Measurements from ENCODE around the gene SRSF7. TPM values are rescaled to one million over a fixed set of nuclear protein-coding genes. Genes with fewer than 3 reads are reported as not detected.

SRSF7 gene
- total and polyA plus RNA-seq, 4 donors = 49.8 to 111 (median 65.2) TPM

DNA sequence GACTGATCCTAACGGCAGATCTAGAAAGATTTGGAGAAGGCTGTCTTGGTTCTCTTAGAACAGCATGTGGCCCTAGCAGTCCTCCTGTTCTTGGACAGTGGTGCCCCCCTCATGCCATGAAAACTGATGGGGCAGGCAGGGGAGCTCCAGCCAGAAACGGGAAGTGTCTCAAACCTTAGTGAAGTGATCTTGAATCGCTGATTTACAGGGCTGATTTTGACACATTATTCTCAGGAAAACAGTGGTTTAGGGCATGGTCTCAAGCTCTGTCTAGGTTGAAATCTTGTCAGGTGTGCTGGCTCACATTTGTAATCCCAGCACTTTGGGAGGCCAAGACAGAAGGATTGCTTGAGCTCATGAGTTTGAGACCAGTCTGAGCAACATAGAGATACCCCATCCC lies 37.8 kb downstream of the SRSF7 start:
- Histone ChIP-seq H3K27me3 (ENCODE audit: control insufficient read depth in 4 of 4, insufficient read depth in 4 of 4, low read length in 3 of 4) (no peaks in the 10 kb centered on the region), H3K27ac (ENCODE audit: low read depth in 1 of 2, low read length in 2 of 2) (no peak overlapping the region), H3K4me1 (ENCODE audit: control insufficient read depth in 4 of 4, insufficient read depth in 4 of 4, low read length in 3 of 4) (no peaks in the 10 kb centered on the region), H3K9ac (ENCODE audit: low read depth in 1 of 2, low read length in 2 of 2) (no peak overlapping the region), H3K36me3 (ENCODE audit: control insufficient read depth in 4 of 4, insufficient read depth in 3 of 4, low read depth in 1 of 4, low read length in 3 of 4) (peaks cover 3 to 20% (median 8%) of the 10 kb centered on the region in 4 donors), H3K9me3 (ENCODE audit: control insufficient read depth in 4 of 4, low read length in 3 of 4) (no peaks in the 10 kb centered on the region), H3K4me3 (ENCODE audit: low read depth in 1 of 3, low read length in 3 of 3) (no peak overlapping the region)
- no peak for TF ChIP-seq NR2F2 (IDR thresholded peaks at IDR 0.05)
- no peak for TF ChIP-seq HNF4A (conservative IDR thresholded peaks at IDR 0.05)
- no peak for TF ChIP-seq TAF1 (conservative IDR thresholded peaks at IDR 0.05)
- TF ChIP-seq FOXA1 (IDR thresholded peaks at IDR 0.05) = no peak
- TF ChIP-seq JUND (IDR thresholded peaks at IDR 0.05) = no peak
- TF ChIP-seq, protein P1, sequence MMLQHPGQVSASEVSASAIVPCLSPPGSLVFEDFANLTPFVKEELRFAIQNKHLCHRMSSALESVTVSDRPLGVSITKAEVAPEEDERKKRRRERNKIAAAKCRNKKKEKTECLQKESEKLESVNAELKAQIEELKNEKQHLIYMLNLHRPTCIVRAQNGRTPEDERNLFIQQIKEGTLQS (IDR thresholded peaks at IDR 0.05) = no peak
- TF ChIP-seq MAX (IDR thresholded peaks at IDR 0.05) = no peak
- TF ChIP-seq, protein P2, sequence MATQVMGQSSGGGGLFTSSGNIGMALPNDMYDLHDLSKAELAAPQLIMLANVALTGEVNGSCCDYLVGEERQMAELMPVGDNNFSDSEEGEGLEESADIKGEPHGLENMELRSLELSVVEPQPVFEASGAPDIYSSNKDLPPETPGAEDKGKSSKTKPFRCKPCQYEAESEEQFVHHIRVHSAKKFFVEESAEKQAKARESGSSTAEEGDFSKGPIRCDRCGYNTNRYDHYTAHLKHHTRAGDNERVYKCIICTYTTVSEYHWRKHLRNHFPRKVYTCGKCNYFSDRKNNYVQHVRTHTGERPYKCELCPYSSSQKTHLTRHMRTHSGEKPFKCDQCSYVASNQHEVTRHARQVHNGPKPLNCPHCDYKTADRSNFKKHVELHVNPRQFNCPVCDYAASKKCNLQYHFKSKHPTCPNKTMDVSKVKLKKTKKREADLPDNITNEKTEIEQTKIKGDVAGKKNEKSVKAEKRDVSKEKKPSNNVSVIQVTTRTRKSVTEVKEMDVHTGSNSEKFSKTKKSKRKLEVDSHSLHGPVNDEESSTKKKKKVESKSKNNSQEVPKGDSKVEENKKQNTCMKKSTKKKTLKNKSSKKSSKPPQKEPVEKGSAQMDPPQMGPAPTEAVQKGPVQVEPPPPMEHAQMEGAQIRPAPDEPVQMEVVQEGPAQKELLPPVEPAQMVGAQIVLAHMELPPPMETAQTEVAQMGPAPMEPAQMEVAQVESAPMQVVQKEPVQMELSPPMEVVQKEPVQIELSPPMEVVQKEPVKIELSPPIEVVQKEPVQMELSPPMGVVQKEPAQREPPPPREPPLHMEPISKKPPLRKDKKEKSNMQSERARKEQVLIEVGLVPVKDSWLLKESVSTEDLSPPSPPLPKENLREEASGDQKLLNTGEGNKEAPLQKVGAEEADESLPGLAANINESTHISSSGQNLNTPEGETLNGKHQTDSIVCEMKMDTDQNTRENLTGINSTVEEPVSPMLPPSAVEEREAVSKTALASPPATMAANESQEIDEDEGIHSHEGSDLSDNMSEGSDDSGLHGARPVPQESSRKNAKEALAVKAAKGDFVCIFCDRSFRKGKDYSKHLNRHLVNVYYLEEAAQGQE (IDR thresholded peaks at IDR 0.05) = no peak
- no peak for TF ChIP-seq YY1 (IDR thresholded peaks at IDR 0.05)
- TF ChIP-seq RAD21 (IDR thresholded peaks at IDR 0.05) = no peak
- 87% methylated on average over 3 of the region's 3 CpGs for WGBS
- DNase-seq (ENCODE audit: low spot score) = no peak

DNA sequence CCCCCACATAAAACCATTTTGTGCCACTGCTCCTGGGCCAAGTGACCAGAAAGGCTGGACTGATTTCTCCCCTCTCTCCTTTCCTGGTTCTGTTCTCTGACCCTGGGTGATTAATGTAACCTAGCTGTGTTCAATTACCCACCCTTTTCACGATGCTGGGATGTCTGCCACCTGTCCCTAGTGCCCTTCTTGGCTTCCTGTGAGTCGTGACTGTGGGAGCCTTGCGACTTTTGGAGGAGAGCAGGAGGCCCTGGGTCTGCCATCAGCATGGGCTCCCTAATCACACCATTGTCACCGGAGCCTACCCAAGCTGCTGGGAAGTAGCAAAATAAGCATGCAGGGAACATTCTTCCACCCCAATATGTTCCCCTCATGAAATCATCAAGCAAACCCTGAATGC lies 38.3 kb downstream of the SRSF7 start:
- 79% methylated on average over 4 of the region's 4 CpGs for WGBS
- TF ChIP-seq HNF4A (conservative IDR thresholded peaks at IDR 0.05) (no peak), RXRA (IDR thresholded peaks at IDR 0.05) (no peak), FOXA1 (IDR thresholded peaks at IDR 0.05) (no peak), ZBTB33 (IDR thresholded peaks at IDR 0.05) (no peak), GABPA (IDR thresholded peaks at IDR 0.05 in 1 of 2, conservative IDR thresholded peaks at IDR 0.05 in 1 of 2) (no peak), SP1 (IDR thresholded peaks at IDR 0.05) (no peak), JUND (IDR thresholded peaks at IDR 0.05) (no peak)
- TF ChIP-seq, protein P2 (IDR thresholded peaks at IDR 0.05) = no peak
- Histone ChIP-seq H3K27ac (ENCODE audit: low read depth in 1 of 2, low read length in 2 of 2) (no peak overlapping the region), H3K27me3 (ENCODE audit: control insufficient read depth in 4 of 4, insufficient read depth in 4 of 4, low read length in 3 of 4) (no peaks in the 10 kb centered on the region), H3K4me3 (ENCODE audit: low read depth in 1 of 3, low read length in 3 of 3) (no peak overlapping the region), H3K36me3 (ENCODE audit: control insufficient read depth in 4 of 4, insufficient read depth in 3 of 4, low read depth in 1 of 4, low read length in 3 of 4) (peaks cover 3 to 20% (median 8%) of the 10 kb centered on the region in 4 donors), H3K9ac (ENCODE audit: low read depth in 1 of 2, low read length in 2 of 2) (no peak overlapping the region), H3K9me3 (ENCODE audit: control insufficient read depth in 4 of 4, low read length in 3 of 4) (no peaks in the 10 kb centered on the region), H3K4me1 (ENCODE audit: control insufficient read depth in 4 of 4, insufficient read depth in 4 of 4, low read length in 3 of 4) (no peaks in the 10 kb centered on the region)
- DNase-seq (ENCODE audit: low spot score) = no peak
